H9 (cell line): Measurements from ENCODE around the gene SLC24A2. TPM values are rescaled to one million over a fixed set of nuclear protein-coding genes. Genes with fewer than 3 reads are reported as not detected.
A peak's percentile ranks its signal among the peaks of the same experiment; 100 is the strongest.

Source experiments
- DNase-seq: peaks from one replicate; pipeline ENCODE4 v3.0.0-alpha.2; 2017
- H2AFZ ChIP-seq: one replicate; pipeline ENCODE4 v1.6.1; 2013; ENCODE audit warnings: mild to moderate bottlenecking, low read length, control low read depth, moderate library complexity
- H2AK5ac ChIP-seq: 2 replicates; pipeline ENCODE4 v1.6.1; 2013; ENCODE audit warnings: low read length, control low read depth, mixed read lengths; ENCODE audit not compliant: insufficient read length
- H2BK120ac ChIP-seq: one replicate; pipeline ENCODE4 v1.6.1; 2013; ENCODE audit warnings: low read depth, mild to moderate bottlenecking, low read length, control low read depth, inconsistent platforms; ENCODE audit not compliant: poor library complexity, severe bottlenecking
- H2BK12ac ChIP-seq: 2 replicates; pipeline ENCODE4 v1.6.1; 2013; ENCODE audit warnings: low read length, control low read depth, mixed read lengths, low read depth; ENCODE audit not compliant: insufficient read length
- H2BK15ac ChIP-seq: 2 replicates; pipeline ENCODE4 v1.6.1; 2013; ENCODE audit warnings: low read depth, low read length, control low read depth
- H2BK20ac ChIP-seq: one replicate; pipeline ENCODE4 v1.6.1; 2013; ENCODE audit warnings: low read depth, mild to moderate bottlenecking, low read length, control low read depth, inconsistent platforms; ENCODE audit not compliant: poor library complexity, severe bottlenecking
- H2BK5ac ChIP-seq: 2 replicates; pipeline ENCODE4 v1.6.1; 2013; ENCODE audit warnings: low read length, control low read depth, mixed read lengths; ENCODE audit not compliant: insufficient read length
- H3K14ac ChIP-seq: 2 replicates; pipeline ENCODE4 v1.6.1; 2013; ENCODE audit warnings: low read length, control low read depth; ENCODE audit not compliant: insufficient read depth
- H3K18ac ChIP-seq: 2 replicates; pipeline ENCODE4 v1.6.1; 2013; ENCODE audit warnings: low read depth, mild to moderate bottlenecking, mixed read lengths, low read length, control low read depth; ENCODE audit not compliant: insufficient read length
- H3K23ac ChIP-seq: 2 replicates; pipeline ENCODE4 v1.6.1; 2013; ENCODE audit warnings: low read length, control low read depth, mixed read lengths, low read depth; ENCODE audit not compliant: insufficient read length
- H3K23me2 ChIP-seq: 2 replicates; pipeline ENCODE4 v1.6.1; 2013; ENCODE audit warnings: low read depth, mild to moderate bottlenecking, mixed read lengths, low read length, control low read depth; ENCODE audit not compliant: insufficient read length, poor library complexity, severe bottlenecking
- H3K27ac ChIP-seq: 2 replicates; pipeline ENCODE4 v1.5.1; 2013; ENCODE audit warnings: low read length, control low read depth, mixed read lengths, low read depth; ENCODE audit not compliant: insufficient read length
- H3K27me3 ChIP-seq: 2 replicates; pipeline ENCODE4 v1.6.1; 2013; ENCODE audit warnings: low read length, control low read depth, inconsistent platforms; ENCODE audit not compliant: insufficient read depth
- H3K4ac ChIP-seq: 2 replicates; pipeline ENCODE4 v1.6.1; 2013; ENCODE audit warnings: low read depth, mild to moderate bottlenecking, control low read depth, inconsistent platforms, low read length, moderate library complexity
- H3K4me1 ChIP-seq: 2 replicates; pipeline ENCODE4 v1.6.1; 2013; ENCODE audit warnings: low read length, control low read depth, inconsistent platforms; ENCODE audit not compliant: insufficient read depth
- H3K4me2 ChIP-seq: 2 replicates; pipeline ENCODE4 v1.6.1; 2013; ENCODE audit warnings: low read length, control low read depth, mixed read lengths; ENCODE audit not compliant: insufficient read length, insufficient read depth
- H3K56ac ChIP-seq: 2 replicates; pipeline ENCODE4 v1.6.1; 2013; ENCODE audit warnings: low read depth, mild to moderate bottlenecking, mixed read lengths, low read length, control low read depth; ENCODE audit not compliant: insufficient read length
- H3K79me1 ChIP-seq: 2 replicates; pipeline ENCODE4 v1.6.1; 2013; ENCODE audit warnings: low read depth, mild to moderate bottlenecking, moderate library complexity, low read length, control low read depth, inconsistent platforms; ENCODE audit not compliant: insufficient read depth, poor library complexity, severe bottlenecking
- H3K79me2 ChIP-seq: 2 replicates; pipeline ENCODE4 v1.6.1; 2013; ENCODE audit warnings: low read length, control low read depth, inconsistent platforms; ENCODE audit not compliant: insufficient read depth
- H3K9ac ChIP-seq: 2 replicates; pipeline ENCODE4 v1.6.1; 2013; ENCODE audit warnings: low read length, control low read depth, mixed read lengths; ENCODE audit not compliant: insufficient read length; ENCODE audit errors: extremely low read depth
- H3K9me3 ChIP-seq: one replicate; pipeline ENCODE4 v1.6.1; 2013; ENCODE audit warnings: low read depth, low read length, inconsistent platforms; ENCODE audit not compliant: control insufficient read depth
- H3T11ph ChIP-seq: one replicate; pipeline ENCODE4 v1.6.1; 2013; ENCODE audit warnings: mild to moderate bottlenecking, low read length, control low read depth, inconsistent platforms
- H4K20me1 ChIP-seq: one replicate; pipeline ENCODE4 v1.6.1; 2013; ENCODE audit not compliant: control insufficient read depth, insufficient read length, insufficient read depth
- H4K5ac ChIP-seq: 2 replicates; pipeline ENCODE4 v1.6.1; 2013; ENCODE audit warnings: low read depth, mild to moderate bottlenecking, mixed read lengths, low read length, control low read depth; ENCODE audit not compliant: insufficient read length
- H4K8ac ChIP-seq: replicated peaks from 2 replicates; pipeline ENCODE4 v1.6.1; 2013; ENCODE audit warnings: low read length, control low read depth, mixed read lengths, low read depth; ENCODE audit not compliant: insufficient read length
- H4K91ac ChIP-seq: 2 replicates; pipeline ENCODE4 v1.6.1; 2013; ENCODE audit warnings: low read depth, mild to moderate bottlenecking, moderate library complexity, mixed read lengths, low read length, control low read depth; ENCODE audit not compliant: insufficient read length
- H3K27ac Mint-ChIP-seq, 3 experiments: 2 replicates in 2 of 3; 3 replicates in 1 of 3; pipeline ENCODE4 v1.8.0; 2020 to 2021; ENCODE audit warnings: mixed read lengths in 3 of 3, mild to moderate bottlenecking in 1 of 3, moderate library complexity in 1 of 3
- H3K27me3 Mint-ChIP-seq: 2 replicates; pipeline ENCODE4 v1.8.0; 2021; ENCODE audit warnings: low read depth, mild to moderate bottlenecking, moderate library complexity, mixed read lengths
- H3K36me3 Mint-ChIP-seq, 3 experiments: 2 replicates in 2 of 3; 3 replicates in 1 of 3; pipeline ENCODE4 v1.8.0; 2020 to 2021; ENCODE audit warnings: low read depth in 3 of 3, mixed read lengths in 3 of 3; ENCODE audit not compliant: insufficient read depth in 1 of 3
- H3K4me1 Mint-ChIP-seq, 2 experiments: 2 replicates each; pipeline ENCODE4 v1.8.0; 2020; ENCODE audit warnings: mixed read lengths in 2 of 2
- H3K4me3 Mint-ChIP-seq, 2 experiments: 2 replicates in 1 of 2; 3 replicates in 1 of 2; pipeline ENCODE4 v1.8.0; 2020 to 2021; ENCODE audit warnings: mild to moderate bottlenecking in 2 of 2, mixed read lengths in 2 of 2, moderate library complexity in 1 of 2
- H3K9me3 Mint-ChIP-seq, 2 experiments: 2 replicates in 1 of 2; 3 replicates in 1 of 2; pipeline ENCODE4 v1.8.0; 2020; ENCODE audit warnings: mild to moderate bottlenecking in 2 of 2, mixed read lengths in 2 of 2, moderate library complexity in 1 of 2
- WGBS: extraction: QIAGEN DNeasy Blood & Tissue Kit; methylation state at CpG from one replicate; pipeline ENCODE4 v1.1.7; 2013; ENCODE audit warnings: missing lambda C conversion rate, low lambda C conversion rate, mixed read lengths; ENCODE audit not compliant: insufficient read length; ENCODE audit errors: extremely low coverage; 5-methylcytosine and 5-hydroxymethylcytosine counted together
- total RNA-seq: library from RNA; stranded (reverse); gene quantifications from 2 replicates; pipeline ENCODE4 v1.2.1, GENCODE V29; 2021
- TF ChIP-seq, protein P1 (sequence below): fragments of 200-600 bp; sonication (generic); conservative IDR thresholded peaks from 3 replicates; pipeline ENCODE4 v1.8.0; 2021; ENCODE audit warnings: antibody characterized with exemption, mild to moderate bottlenecking

Gene SLC24A2
- total RNA-seq, 1 experiment from 2014 or later, result 6.2 TPM

DNA sequence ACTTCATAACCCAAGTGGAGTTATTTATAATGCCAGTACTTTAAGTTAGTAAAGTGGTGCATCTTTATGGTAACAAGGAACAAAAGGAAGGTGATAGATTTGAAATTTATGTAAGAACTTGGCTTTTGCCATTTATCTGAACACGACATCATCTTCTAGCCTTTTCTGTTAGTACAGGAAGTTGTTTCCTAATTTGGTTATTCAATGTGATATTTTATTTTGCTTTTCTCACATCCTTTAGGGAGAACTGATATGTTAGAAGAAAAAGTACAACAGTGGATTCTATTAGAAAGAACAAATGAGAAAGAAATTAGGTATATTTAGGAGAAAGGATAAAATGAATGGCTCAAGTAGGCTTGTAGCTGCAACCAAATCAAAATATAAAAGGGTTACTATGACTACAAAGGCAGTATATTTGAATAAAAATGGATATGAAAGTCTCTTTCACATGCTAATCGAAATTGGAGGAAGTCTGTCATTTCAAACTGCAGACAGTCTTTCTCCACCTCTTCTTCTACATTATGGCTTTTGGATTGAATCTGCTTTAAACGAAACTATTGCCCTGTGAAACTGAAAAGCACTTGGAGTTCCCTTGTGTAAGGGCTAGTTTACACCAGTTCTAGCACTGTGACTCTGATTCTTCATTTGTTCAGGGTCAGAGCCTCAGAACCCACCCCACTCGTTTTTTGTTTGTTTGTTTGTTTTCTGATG, 18.5 kb upstream of the SLC24A2 start:
- WGBS, result no CpG with 5 or more reads among the region's 4 CpGs

More for the DNA sequence above, 18.5 kb upstream of the SLC24A2 start:
- H3K56ac ChIP-seq, result no peak overlapping the region
- H2BK120ac ChIP-seq, result no peak overlapping the region
- no peak overlapping the region for H2AK5ac ChIP-seq
- H3K27ac Mint-ChIP-seq, result peak overlapping the region; percentile 88 to 99 (median 97)
- no peaks in the 10 kb centered on the region for H3K23me2 ChIP-seq
- no peaks in the 10 kb centered on the region for H3K27me3 Mint-ChIP-seq
- peaks cover 58 to 59% of the 10 kb centered on the region in 2 experiments for H3K4me1 Mint-ChIP-seq
- H2BK12ac ChIP-seq, result no peak overlapping the region
- H3K9ac ChIP-seq, result no peak overlapping the region
- peak overlapping the region; percentile 28 for H3K4me2 ChIP-seq
- H3K4me3 Mint-ChIP-seq, result peak overlapping the region; percentile 18 to 61; a peak in 4 of 5 replicates
- no peaks in the 10 kb centered on the region for H4K20me1 ChIP-seq
- peak overlapping the region; percentile 92 for H3T11ph ChIP-seq
- peak overlapping the region; percentile 64; the same call in 1 of the 2 replicates for H3K14ac ChIP-seq
- no peak overlapping the region for H2AFZ ChIP-seq
- no peak overlapping the region for H3K4ac ChIP-seq
- H3K23ac ChIP-seq, result no peak overlapping the region
- peak overlapping the region; percentile 68 for H3K18ac ChIP-seq
- no peak overlapping the region for H4K91ac ChIP-seq
- H3K9me3 ChIP-seq, result no peaks in the 10 kb centered on the region
- H4K8ac ChIP-seq, result no peak overlapping the region
- H2BK5ac ChIP-seq, result no peak overlapping the region
- H3K36me3 Mint-ChIP-seq, result peaks cover 15 to 31% (median 21%) of the 10 kb centered on the region in 3 experiments
- no peaks in the 10 kb centered on the region; the same call in 1 of the 2 replicates for H3K79me2 ChIP-seq
- no peak overlapping the region for H2BK20ac ChIP-seq
- no peaks in the 10 kb centered on the region for H3K27me3 ChIP-seq
- H4K5ac ChIP-seq, result no peak overlapping the region
- H2BK15ac ChIP-seq, result no peak overlapping the region
- no peak for DNase-seq
- peaks cover 21 to 23% of the 10 kb centered on the region in 2 experiments for H3K9me3 Mint-ChIP-seq
- no peaks in the 10 kb centered on the region for H3K79me1 ChIP-seq
- TF ChIP-seq, protein P1, sequence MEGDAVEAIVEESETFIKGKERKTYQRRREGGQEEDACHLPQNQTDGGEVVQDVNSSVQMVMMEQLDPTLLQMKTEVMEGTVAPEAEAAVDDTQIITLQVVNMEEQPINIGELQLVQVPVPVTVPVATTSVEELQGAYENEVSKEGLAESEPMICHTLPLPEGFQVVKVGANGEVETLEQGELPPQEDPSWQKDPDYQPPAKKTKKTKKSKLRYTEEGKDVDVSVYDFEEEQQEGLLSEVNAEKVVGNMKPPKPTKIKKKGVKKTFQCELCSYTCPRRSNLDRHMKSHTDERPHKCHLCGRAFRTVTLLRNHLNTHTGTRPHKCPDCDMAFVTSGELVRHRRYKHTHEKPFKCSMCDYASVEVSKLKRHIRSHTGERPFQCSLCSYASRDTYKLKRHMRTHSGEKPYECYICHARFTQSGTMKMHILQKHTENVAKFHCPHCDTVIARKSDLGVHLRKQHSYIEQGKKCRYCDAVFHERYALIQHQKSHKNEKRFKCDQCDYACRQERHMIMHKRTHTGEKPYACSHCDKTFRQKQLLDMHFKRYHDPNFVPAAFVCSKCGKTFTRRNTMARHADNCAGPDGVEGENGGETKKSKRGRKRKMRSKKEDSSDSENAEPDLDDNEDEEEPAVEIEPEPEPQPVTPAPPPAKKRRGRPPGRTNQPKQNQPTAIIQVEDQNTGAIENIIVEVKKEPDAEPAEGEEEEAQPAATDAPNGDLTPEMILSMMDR, result no peak
- peaks cover 10% of the 10 kb centered on the region; the same call in 1 of the 2 replicates for H3K4me1 ChIP-seq
- peak overlapping the region; percentile 98 for H3K27ac ChIP-seq
